ENCODE measurements around the gene SERPINB1.
"Not testable (repeated sequence)": the region's sequence is repeated elsewhere in the genome, so short reads cannot be mapped to it uniquely, and the experiment has no call there.

The SERPINB1 gene

DNA sequence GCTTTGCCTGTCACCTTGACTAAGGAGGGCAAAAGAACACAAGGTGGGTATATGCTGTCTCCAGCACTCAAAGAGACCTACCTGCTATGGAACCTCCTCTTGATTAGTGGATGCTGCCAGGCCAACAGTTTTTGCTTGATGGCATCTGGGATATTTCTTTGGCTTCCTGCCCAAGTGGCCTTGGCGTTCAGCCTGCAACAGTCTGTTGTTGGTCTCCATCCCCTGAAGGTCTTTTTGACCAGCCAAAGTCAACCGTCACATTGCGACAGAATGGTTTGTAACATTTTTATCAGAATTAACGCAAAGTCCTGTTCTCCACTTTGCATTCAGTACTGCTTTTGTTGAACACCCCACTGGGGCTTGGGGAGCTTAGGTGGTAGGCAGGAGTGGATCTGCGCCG lies 37.1 kb downstream of the SERPINB1 start:
- Histone ChIP-seq H3K27me3 (ENCODE audit: low read length) (no peaks in the 10 kb centered on the region), H3K4me3 (ENCODE audit: insufficient read depth, low read length, poor library complexity, severe bottlenecking) (no peak overlapping the region), H3K79me2 (ENCODE audit: insufficient read depth, low read length) (no peaks in the 10 kb centered on the region), H3K4me2 (ENCODE audit: low read depth, low read length, poor library complexity, severe bottlenecking) (no peak overlapping the region), H3K9ac (ENCODE audit: low read length) (no peak overlapping the region), H3F3A (ENCODE audit: insufficient read depth) (no peaks in the 10 kb centered on the region), H3K9me2 (replicated peaks; ENCODE audit: insufficient read depth, low read length) (no peaks in the 10 kb centered on the region), H3K9me3 (ENCODE audit: insufficient read depth, low read length) (no peaks in the 10 kb centered on the region), H2AFZ (ENCODE audit: low read depth, low read length, severe bottlenecking) (no peak overlapping the region), H3K36me3 (ENCODE audit: low read length) (no peaks in the 10 kb centered on the region), H3K27ac (ENCODE audit: low read depth, low read length) (no peak overlapping the region), H4K20me1 (ENCODE audit: low read depth, low read length) (no peaks in the 10 kb centered on the region)
- TF ChIP-seq EZH2phosphoT487 (conservative IDR thresholded peaks at IDR 0.05; ENCODE audit: low read length) = no peak
- TF ChIP-seq, protein P1, sequence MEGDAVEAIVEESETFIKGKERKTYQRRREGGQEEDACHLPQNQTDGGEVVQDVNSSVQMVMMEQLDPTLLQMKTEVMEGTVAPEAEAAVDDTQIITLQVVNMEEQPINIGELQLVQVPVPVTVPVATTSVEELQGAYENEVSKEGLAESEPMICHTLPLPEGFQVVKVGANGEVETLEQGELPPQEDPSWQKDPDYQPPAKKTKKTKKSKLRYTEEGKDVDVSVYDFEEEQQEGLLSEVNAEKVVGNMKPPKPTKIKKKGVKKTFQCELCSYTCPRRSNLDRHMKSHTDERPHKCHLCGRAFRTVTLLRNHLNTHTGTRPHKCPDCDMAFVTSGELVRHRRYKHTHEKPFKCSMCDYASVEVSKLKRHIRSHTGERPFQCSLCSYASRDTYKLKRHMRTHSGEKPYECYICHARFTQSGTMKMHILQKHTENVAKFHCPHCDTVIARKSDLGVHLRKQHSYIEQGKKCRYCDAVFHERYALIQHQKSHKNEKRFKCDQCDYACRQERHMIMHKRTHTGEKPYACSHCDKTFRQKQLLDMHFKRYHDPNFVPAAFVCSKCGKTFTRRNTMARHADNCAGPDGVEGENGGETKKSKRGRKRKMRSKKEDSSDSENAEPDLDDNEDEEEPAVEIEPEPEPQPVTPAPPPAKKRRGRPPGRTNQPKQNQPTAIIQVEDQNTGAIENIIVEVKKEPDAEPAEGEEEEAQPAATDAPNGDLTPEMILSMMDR (IDR thresholded peaks at IDR 0.05; ENCODE audit: insufficient read depth, low read length, poor library complexity, severe bottlenecking) = no peak

DNA sequence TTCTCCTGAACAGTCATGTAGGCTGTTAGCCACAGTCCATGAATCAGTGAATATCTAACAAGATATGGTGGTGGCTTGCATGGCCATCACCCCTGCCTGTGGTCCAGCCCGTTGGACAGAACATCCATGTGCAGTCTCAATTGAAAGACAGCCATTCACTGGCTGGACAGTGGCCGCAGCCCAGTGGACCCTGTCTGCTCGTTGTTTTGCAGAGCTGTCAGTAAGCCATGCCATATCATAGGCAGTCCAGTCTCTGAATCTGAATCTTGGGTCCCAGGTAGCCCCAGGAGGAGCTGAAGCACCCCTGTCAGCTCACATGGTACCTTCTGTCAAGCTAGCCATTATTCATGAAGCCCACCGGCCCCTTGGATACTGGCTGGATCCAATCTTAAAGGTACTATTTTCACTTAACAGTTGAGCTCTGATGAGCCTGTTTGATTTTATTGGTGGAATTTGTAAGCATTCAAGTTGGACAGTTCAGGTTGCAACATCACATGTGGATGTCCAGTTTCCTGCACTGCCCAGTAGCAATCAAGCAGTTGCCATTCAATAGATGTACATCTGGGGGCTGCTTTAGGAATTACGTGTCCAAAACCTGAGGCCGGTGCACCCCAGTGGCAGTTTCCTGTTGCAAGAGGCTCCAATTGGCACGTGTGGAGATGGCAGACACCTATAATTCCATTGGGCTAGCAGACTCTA lies 37.8 kb downstream of the SERPINB1 start:
- Histone ChIP-seq H3K9ac (ENCODE audit: low read length) (no peak overlapping the region), H3K4me2 (ENCODE audit: low read depth, low read length, poor library complexity, severe bottlenecking) (no peak overlapping the region), H3K36me3 (ENCODE audit: low read length) (no peaks in the 10 kb centered on the region), H3K9me2 (replicated peaks; ENCODE audit: insufficient read depth, low read length) (no peaks in the 10 kb centered on the region), H3K9me3 (ENCODE audit: insufficient read depth, low read length) (no peaks in the 10 kb centered on the region), H2AFZ (ENCODE audit: low read depth, low read length, severe bottlenecking) (no peak overlapping the region), H3K79me2 (ENCODE audit: insufficient read depth, low read length) (no peaks in the 10 kb centered on the region), H3K4me3 (ENCODE audit: insufficient read depth, low read length, poor library complexity, severe bottlenecking) (no peak overlapping the region), H4K20me1 (ENCODE audit: low read depth, low read length) (no peaks in the 10 kb centered on the region), H3K27ac (ENCODE audit: low read depth, low read length) (no peak overlapping the region), H3F3A (ENCODE audit: insufficient read depth) (no peaks in the 10 kb centered on the region), H3K27me3 (ENCODE audit: low read length) (no peaks in the 10 kb centered on the region)
- TF ChIP-seq EZH2phosphoT487 (conservative IDR thresholded peaks at IDR 0.05; ENCODE audit: low read length) = no peak
- TF ChIP-seq, protein P1 (IDR thresholded peaks at IDR 0.05; ENCODE audit: insufficient read depth, low read length, poor library complexity, severe bottlenecking) = no peak

DNA sequence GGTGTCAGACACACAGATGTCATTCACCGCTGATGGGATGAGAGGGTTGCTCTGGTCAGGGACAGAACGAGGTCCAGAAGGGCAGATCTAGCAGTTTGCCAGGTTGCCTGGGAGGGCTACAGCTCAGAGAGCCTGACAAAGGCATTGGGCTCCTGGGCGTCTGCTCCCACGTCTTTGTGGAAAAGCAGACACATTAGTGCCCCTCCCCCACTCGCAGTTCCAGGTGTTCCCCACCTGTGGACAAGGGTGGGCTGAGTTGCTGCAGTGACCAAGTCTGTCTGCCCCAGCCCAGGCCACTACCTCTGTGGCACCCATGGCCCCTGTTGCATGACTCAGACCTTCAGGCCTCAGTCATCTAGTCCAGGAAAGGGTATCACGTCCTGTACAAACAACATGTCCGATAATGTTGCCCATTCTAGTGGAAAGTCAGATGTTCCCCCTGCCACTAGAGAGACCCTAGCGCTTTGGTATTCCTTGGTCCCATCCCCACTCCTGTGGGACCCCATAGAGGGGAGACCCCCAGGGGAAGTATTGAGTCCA lies 39.1 kb downstream of the SERPINB1 start:
- TF ChIP-seq, protein P1 (IDR thresholded peaks at IDR 0.05; ENCODE audit: insufficient read depth, low read length, poor library complexity, severe bottlenecking) = no peak
- no peak for TF ChIP-seq EZH2phosphoT487 (conservative IDR thresholded peaks at IDR 0.05; ENCODE audit: low read length)
- Histone ChIP-seq H3K4me2 (ENCODE audit: low read depth, low read length, poor library complexity, severe bottlenecking) (no peak overlapping the region), H3K9me2 (replicated peaks; ENCODE audit: insufficient read depth, low read length) (no peaks in the 10 kb centered on the region), H3K79me2 (ENCODE audit: insufficient read depth, low read length) (no peaks in the 10 kb centered on the region), H4K20me1 (ENCODE audit: low read depth, low read length) (no peaks in the 10 kb centered on the region), H3K4me3 (ENCODE audit: insufficient read depth, low read length, poor library complexity, severe bottlenecking) (no peak overlapping the region), H3K27me3 (ENCODE audit: low read length) (no peaks in the 10 kb centered on the region), H3K36me3 (ENCODE audit: low read length) (no peaks in the 10 kb centered on the region), H3K9ac (ENCODE audit: low read length) (no peak overlapping the region), H2AFZ (ENCODE audit: low read depth, low read length, severe bottlenecking) (no peak overlapping the region), H3K27ac (ENCODE audit: low read depth, low read length) (no peak overlapping the region), H3F3A (ENCODE audit: insufficient read depth) (no peaks in the 10 kb centered on the region), H3K9me3 (ENCODE audit: insufficient read depth, low read length) (no peaks in the 10 kb centered on the region)

DNA sequence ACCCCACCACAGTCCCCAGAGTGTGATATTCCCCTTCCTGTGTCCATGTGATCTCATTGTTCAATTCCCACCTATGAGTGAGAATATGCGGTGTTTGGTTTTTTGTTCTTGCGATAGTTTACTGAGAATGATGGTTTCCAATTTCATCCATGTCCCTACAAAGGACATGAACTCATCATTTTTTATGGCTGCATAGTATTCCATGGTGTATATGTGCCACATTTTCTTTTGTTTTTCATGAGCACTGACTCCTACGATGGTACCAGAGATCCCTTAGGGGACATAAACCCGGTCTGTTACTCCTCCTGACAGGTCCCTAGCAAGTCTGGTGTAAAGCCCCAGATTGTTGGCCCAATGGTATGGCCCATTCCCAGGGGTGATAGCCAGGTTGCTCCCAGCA lies 40.0 kb downstream of the SERPINB1 start:
- H3K9me3 ChIP-seq (ENCODE audit: insufficient read depth, low read length); H3K9me2 ChIP-seq (replicated peaks; ENCODE audit: insufficient read depth, low read length): not testable (repeated sequence)

More for the DNA sequence above, 40.0 kb downstream of the SERPINB1 start:
- H3K36me3 ChIP-seq (ENCODE audit: low read length); H3K4me3 ChIP-seq (ENCODE audit: insufficient read depth, low read length, poor library complexity, severe bottlenecking); H2AFZ ChIP-seq (ENCODE audit: low read depth, low read length, severe bottlenecking); H3F3A ChIP-seq (ENCODE audit: insufficient read depth); H3K4me2 ChIP-seq (ENCODE audit: low read depth, low read length, poor library complexity, severe bottlenecking); H3K9ac ChIP-seq (ENCODE audit: low read length); H3K27ac ChIP-seq (ENCODE audit: low read depth, low read length); H3K27me3 ChIP-seq (ENCODE audit: low read length); H4K20me1 ChIP-seq (ENCODE audit: low read depth, low read length); H3K79me2 ChIP-seq (ENCODE audit: insufficient read depth, low read length): not testable (repeated sequence)

Measured in SU-DHL-6 (cell line).